HG02973 (cell line): ENCODE results near the gene BPIFB3.

Experiments
- ATAC-seq: cut with Tn5 transposase; IDR thresholded peaks from one replicate; pipeline ENCODE4 v1.9.1; 2021; ENCODE audit warnings: moderate library complexity; ENCODE audit not compliant: unreplicated experiment

The BPIFB3 gene

GRCh38 chr20:33053291-33054106, at the start of gene BPIFB3:
BPIFB3 (plus strand) TSS chr20:33053903; CDS start chr20:33055436, 1,533 bp downstream.
- ATAC-seq, result no peak

- ATAC-seq, result no peak
Observed at GRCh38 chr20:33004141-33004751, 49.5 kb upstream of the BPIFB3 start, which contains the start of gene SUN5. SUN5 (minus strand) TSS chr20:33004433; CDS start chr20:33004340, 93 bp downstream.

- no peak for ATAC-seq
Observed at GRCh38 chr20:33005132-33005566, 48.6 kb upstream of the BPIFB3 start.

- ATAC-seq, result no peak
Observed at GRCh38 chr20:33005908-33006775, 47.6 kb upstream of the BPIFB3 start.

- no peak for ATAC-seq
Observed at GRCh38 chr20:33006776-33007375, 46.8 kb upstream of the BPIFB3 start.

GRCh38 chr20:33007376-33008335, 46.0 kb upstream of the BPIFB3 start, which contains the start of gene BPIFB2:
BPIFB2 (plus strand) TSS chr20:33007704; CDS start chr20:33008575, 871 bp downstream.
- ATAC-seq, result no peak

- no peak for ATAC-seq
Observed at GRCh38 chr20:33008336-33009213, 45.1 kb upstream of the BPIFB3 start.

- ATAC-seq, result no peak
Observed at GRCh38 chr20:33009214-33010132, 44.2 kb upstream of the BPIFB3 start.

- no peak for ATAC-seq
Observed at GRCh38 chr20:33010133-33010504, 43.6 kb upstream of the BPIFB3 start.

GRCh38 chr20:33010674-33011449, 42.8 kb upstream of the BPIFB3 start:
- ATAC-seq, result no peak

GRCh38 chr20:33012327-33013189, 41.1 kb upstream of the BPIFB3 start:
- no peak for ATAC-seq

- ATAC-seq, result no peak
Observed at GRCh38 chr20:33013701-33014326, 39.9 kb upstream of the BPIFB3 start.

- no peak for ATAC-seq
Observed at GRCh38 chr20:33014336-33015113, 39.2 kb upstream of the BPIFB3 start.

GRCh38 chr20:33015114-33015484, 38.6 kb upstream of the BPIFB3 start:
- ATAC-seq, result no peak
